K562 (cell line): Measurements from ENCODE around the gene ENTREP1.

ENCODE experiments used
- EGR1 ChIP-seq: fragments of 450-650 bp; conservative IDR thresholded peaks from 2 replicates; pipeline ENCODE4 v1.6.1; 2017; ENCODE audit warnings: mild to moderate bottlenecking
- POLR2A ChIP-seq: fragments of 450-650 bp; conservative IDR thresholded peaks from 2 replicates; pipeline ENCODE4 v1.6.1; 2016
- RCOR1 ChIP-seq, 2 experiments: IDR thresholded peaks; 2 replicates each; pipeline ENCODE4 v1.6.1; 2012; ENCODE audit warnings: low read depth in 2 of 2, low read length in 2 of 2, borderline replicate concordance in 1 of 2, improper control_type of control experiment in 1 of 2
- ZNF146 ChIP-seq: IDR thresholded peaks from one replicate; pipeline ENCODE4 v1.6.1; 2018; ENCODE audit warnings: missing compliant biosample characterization; ENCODE audit not compliant: unreplicated experiment
- ZNF347 ChIP-seq: fragments of 450-650 bp; formaldehyde crosslinking; IDR thresholded peaks from 2 replicates; pipeline ENCODE4 v1.4.0; 2020; ENCODE audit warnings: low read depth, mild to moderate bottlenecking, moderate library complexity
- ZNF644 ChIP-seq: fragments of 200-800 bp; sonication (Bioruptor generic); IDR thresholded peaks from 2 replicates; pipeline ENCODE4 v1.6.1; 2016; ENCODE audit warnings: low read depth, missing genetic modification characterization, missing compliant biosample characterization
- ZNF699 ChIP-seq: fragments of 250-450 bp; sonication (Bioruptor Pico); IDR thresholded peaks from 2 replicates; pipeline ENCODE4 v1.8.0; 2021; ENCODE audit warnings: mild to moderate bottlenecking, moderate library complexity; ENCODE audit not compliant: insufficient replicate concordance
- TF ChIP-seq, protein P1 (sequence below): sonication (generic); formaldehyde crosslinking; IDR thresholded peaks from 2 replicates; pipeline ENCODE4 v1.8.1; 2022; ENCODE audit warnings: missing genetic modification reagents
- TF ChIP-seq, protein P2 (sequence below), 3 experiments: IDR thresholded peaks in 2 of 3; conservative IDR thresholded peaks in 1 of 3; 2 replicates each; pipeline ENCODE4 v1.5.1; 2011 to 2012; ENCODE audit warnings: low read length in 3 of 3, mild to moderate bottlenecking in 3 of 3, control low read depth in 2 of 3, improper control_type of control experiment in 1 of 3, inconsistent platforms in 1 of 3, low read depth in 1 of 3, mixed read lengths in 1 of 3, moderate library complexity in 1 of 3; ENCODE audit not compliant: insufficient read depth in 2 of 3

DNA sequence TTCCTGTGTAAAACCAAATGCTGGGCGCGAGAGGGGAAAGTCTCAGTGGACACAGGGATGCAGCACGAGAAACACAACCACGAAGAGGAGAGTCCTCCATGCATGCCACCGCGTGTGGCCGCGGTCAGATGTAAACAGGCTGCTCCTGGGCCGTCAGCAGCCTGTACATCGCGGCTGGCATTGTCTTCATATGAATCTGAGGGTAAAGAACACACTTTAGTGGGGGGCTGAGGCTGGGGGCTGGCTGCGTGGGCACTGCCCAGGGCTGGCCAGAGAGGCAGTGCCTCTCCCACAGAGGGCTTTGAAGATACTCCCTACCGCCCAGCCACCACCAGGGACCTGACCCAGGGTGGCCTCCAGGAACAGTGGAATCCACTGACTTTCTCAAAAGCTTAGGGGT is 106.2 kb downstream of the ENTREP1 start:
- TF ChIP-seq ZNF699 (CRISPR knock-in tag): no peak
- TF ChIP-seq ZNF146 (CRISPR knock-in tag): no peak
- TF ChIP-seq EGR1: no peak
- TF ChIP-seq, protein P1, sequence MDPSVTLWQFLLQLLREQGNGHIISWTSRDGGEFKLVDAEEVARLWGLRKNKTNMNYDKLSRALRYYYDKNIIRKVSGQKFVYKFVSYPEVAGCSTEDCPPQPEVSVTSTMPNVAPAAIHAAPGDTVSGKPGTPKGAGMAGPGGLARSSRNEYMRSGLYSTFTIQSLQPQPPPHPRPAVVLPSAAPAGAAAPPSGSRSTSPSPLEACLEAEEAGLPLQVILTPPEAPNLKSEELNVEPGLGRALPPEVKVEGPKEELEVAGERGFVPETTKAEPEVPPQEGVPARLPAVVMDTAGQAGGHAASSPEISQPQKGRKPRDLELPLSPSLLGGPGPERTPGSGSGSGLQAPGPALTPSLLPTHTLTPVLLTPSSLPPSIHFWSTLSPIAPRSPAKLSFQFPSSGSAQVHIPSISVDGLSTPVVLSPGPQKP (CRISPR knock-in tag): no peak
- TF ChIP-seq RCOR1 (IDR thresholded peaks at IDR 0.05; ENCODE audit: borderline replicate concordance in 1 of 2, low read depth in 2 of 2, low read length in 2 of 2): no peak
- TF ChIP-seq ZNF644 (tag): no peak
- TF ChIP-seq, protein P2, sequence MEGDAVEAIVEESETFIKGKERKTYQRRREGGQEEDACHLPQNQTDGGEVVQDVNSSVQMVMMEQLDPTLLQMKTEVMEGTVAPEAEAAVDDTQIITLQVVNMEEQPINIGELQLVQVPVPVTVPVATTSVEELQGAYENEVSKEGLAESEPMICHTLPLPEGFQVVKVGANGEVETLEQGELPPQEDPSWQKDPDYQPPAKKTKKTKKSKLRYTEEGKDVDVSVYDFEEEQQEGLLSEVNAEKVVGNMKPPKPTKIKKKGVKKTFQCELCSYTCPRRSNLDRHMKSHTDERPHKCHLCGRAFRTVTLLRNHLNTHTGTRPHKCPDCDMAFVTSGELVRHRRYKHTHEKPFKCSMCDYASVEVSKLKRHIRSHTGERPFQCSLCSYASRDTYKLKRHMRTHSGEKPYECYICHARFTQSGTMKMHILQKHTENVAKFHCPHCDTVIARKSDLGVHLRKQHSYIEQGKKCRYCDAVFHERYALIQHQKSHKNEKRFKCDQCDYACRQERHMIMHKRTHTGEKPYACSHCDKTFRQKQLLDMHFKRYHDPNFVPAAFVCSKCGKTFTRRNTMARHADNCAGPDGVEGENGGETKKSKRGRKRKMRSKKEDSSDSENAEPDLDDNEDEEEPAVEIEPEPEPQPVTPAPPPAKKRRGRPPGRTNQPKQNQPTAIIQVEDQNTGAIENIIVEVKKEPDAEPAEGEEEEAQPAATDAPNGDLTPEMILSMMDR (IDR thresholded peaks at IDR 0.05 in 2 of 3, conservative IDR thresholded peaks at IDR 0.05 in 1 of 3; ENCODE audit: insufficient read depth in 2 of 3, low read depth in 1 of 3, low read length in 3 of 3): no peak
- TF ChIP-seq ZNF347 (CRISPR knock-in tag): no peak
- no peak for TF ChIP-seq POLR2A
